ENCODE measurements around the gene GJE1. TPM values are rescaled to one million over a fixed set of nuclear protein-coding genes. Genes with fewer than 3 reads are reported as not detected.

Gene GJE1, protein sequence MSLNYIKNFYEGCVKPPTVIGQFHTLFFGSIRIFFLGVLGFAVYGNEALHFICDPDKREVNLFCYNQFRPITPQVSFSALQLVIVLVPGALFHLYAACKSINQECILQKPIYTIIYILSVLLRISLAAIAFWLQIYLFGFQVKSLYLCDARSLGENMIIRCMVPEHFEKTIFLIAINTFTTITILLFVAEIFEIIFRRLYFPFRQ
- total RNA-seq (2022; extraction: Qiagen RNA extraction): not detected in 5 replicates

DNA sequence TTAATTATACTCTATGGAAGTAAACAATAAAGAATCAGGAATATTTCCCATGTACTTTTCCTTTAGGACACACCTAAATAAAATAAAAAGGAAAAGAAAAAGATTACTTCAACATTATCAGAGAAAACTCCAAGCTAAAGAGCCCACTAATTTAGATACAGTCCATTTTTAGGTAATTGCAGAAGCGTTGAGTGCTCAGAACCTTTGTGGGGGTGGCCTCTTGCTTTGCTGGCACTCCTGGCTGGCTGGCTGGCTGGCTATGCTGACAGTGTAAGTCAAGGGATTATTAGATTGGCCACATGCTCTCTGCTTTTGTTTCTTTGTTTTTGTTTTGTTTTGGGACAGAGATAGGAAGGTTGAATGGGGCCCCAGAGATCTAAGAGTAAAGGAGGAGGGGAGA lies at the start of gene GJE1:
Gene GJE1 (plus strand): TSS at position 301 of the 400 bp plus-strand sequence. CDS start 234 bp downstream, outside the sequence.

DNA sequence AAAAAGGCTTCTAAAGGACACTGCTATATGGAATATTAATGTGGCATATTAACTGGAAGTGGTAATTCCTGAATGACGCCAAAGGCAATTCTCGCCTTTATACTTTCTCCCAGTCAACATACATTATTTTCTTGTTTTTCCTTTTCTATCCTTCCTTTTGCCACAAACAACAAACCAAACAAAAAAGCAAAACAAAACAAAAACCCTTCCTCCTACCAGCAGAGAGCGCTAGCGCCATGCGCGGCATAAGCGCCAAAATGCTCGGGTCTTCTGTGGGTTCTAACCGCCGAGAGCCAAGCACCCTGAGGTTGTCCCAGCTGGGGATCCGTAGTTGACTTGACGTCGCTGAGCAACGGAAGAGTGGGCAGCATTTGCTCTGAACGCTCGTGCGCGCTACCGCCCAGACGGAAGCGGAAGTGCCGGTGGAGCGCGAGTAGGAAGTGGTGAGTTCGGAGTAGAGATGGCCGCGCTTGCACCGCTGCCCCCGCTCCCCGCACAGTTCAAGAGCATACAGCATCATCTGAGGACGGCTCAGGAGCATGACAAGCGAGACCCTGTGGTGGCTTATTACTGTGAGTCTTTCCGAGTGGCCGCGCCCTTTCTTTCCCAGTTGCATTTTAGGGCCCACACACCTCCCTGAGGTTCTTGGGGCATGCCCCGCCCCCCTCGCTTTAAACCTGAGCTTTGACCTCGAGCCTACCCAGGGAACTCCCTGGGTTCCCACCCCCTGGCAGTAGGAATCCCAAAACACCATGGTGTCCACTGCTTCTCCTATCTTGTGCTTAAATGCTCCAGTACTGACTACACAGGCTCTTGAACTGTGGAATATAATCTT lies 14.3 kb downstream of the GJE1 start, which contains the start of the genes NMBR and VTA1:
Gene NMBR (minus strand): TSS at position 295 of the 835 bp plus-strand sequence. CDS start 58,464 bp downstream, outside the sequence.
Gene VTA1 (plus strand): TSS at position 436 of the 835 bp plus-strand sequence. CDS start 25 bp downstream, at position 461.

Other genes with a start within 250 kb of the GJE1 start
- not detected in 5 replicates for gene NMBR, start 14.2 kb downstream of the GJE1 start, total RNA-seq (2022; extraction: Qiagen RNA extraction)
- gene VTA1, start 14.3 kb downstream of the GJE1 start, total RNA-seq (2022; extraction: Qiagen RNA extraction): 37.9 to 46.0 TPM (median 44.4 TPM) in 5 replicates
- 43.1 to 79.0 TPM (median 64.0 TPM) in 5 replicates for gene ADGRG6, start 169.1 kb downstream of the GJE1 start, total RNA-seq (2022; extraction: Qiagen RNA extraction)

Measured in A549 treated with Hydrocortisone at 1 μM for 4 hours (cell line).